GM23338 (cell line): Measurements from ENCODE around the gene SFMBT2. TPM values are rescaled to one million over a fixed set of nuclear protein-coding genes. Genes with fewer than 3 reads are reported as not detected.

ENCODE experiments used
- ATAC-seq: fragments of 200-7000 bp; cut with Tn5 transposase; 3 replicates; pipeline ENCODE4 v1.9.1; 2020
- DNase-seq: peaks from one replicate; pipeline ENCODE4 v3.0.0-alpha.2; 2015; ENCODE audit warnings: low spot score
- H2AFZ ChIP-seq: fragments of 200-600 bp; sonication (generic); 2 replicates; pipeline ENCODE4 v1.8.0; 2016; ENCODE audit warnings: antibody characterized with exemption, mild to moderate bottlenecking, moderate library complexity
- H3F3A ChIP-seq: fragments of 200-600 bp; sonication (generic); replicated peaks from 2 replicates; pipeline ENCODE4 v1.8.0; 2017; ENCODE audit warnings: antibody characterized with exemption, mixed run types, low read depth
- H3K27ac ChIP-seq: fragments of 200-600 bp; sonication (generic); 2 replicates; pipeline ENCODE4 v1.6.1; 2016; ENCODE audit warnings: low read depth
- H3K27me3 ChIP-seq: fragments of 200-600 bp; sonication (generic); 2 replicates; pipeline ENCODE4 v1.8.0; 2016; ENCODE audit warnings: mild to moderate bottlenecking, mixed run types, moderate library complexity; ENCODE audit not compliant: insufficient read depth
- H3K36me3 ChIP-seq: fragments of 200-600 bp; sonication (generic); 2 replicates; pipeline ENCODE4 v1.8.0; 2016; ENCODE audit warnings: mild to moderate bottlenecking; ENCODE audit not compliant: insufficient read depth
- H3K4me1 ChIP-seq: fragments of 200-600 bp; sonication (generic); 2 replicates; pipeline ENCODE4 v1.8.0; 2016; ENCODE audit warnings: mild to moderate bottlenecking, moderate library complexity; ENCODE audit not compliant: insufficient read depth
- H3K4me2 ChIP-seq: fragments of 200-600 bp; sonication (generic); 2 replicates; pipeline ENCODE4 v1.7.1; 2017; ENCODE audit warnings: mixed run types
- H3K4me3 ChIP-seq: fragments of 200-600 bp; sonication (generic); 2 replicates; pipeline ENCODE4 v1.6.1; 2016; ENCODE audit warnings: mixed run types
- H3K79me2 ChIP-seq: fragments of 200-600 bp; sonication (generic); replicated peaks from 2 replicates; pipeline ENCODE4 v1.8.0; 2017; ENCODE audit warnings: mild to moderate bottlenecking; ENCODE audit not compliant: insufficient read depth
- H3K9me2 ChIP-seq: fragments of 200-600 bp; sonication (generic); 2 replicates; pipeline ENCODE4 v1.8.0; 2017; ENCODE audit not compliant: insufficient read depth
- H4K20me1 ChIP-seq: fragments of 200-600 bp; sonication (generic); replicated peaks from 2 replicates; pipeline ENCODE4 v1.8.0; 2017; ENCODE audit warnings: mild to moderate bottlenecking; ENCODE audit not compliant: insufficient read depth
- H3K27ac Mint-ChIP-seq: 2 replicates; pipeline ENCODE4 v1.8.0; 2020; ENCODE audit warnings: inconsistent platforms, mild to moderate bottlenecking, moderate library complexity, mixed read lengths
- H3K27me3 Mint-ChIP-seq: 3 replicates; pipeline ENCODE4 v1.8.0; 2022; ENCODE audit warnings: low read depth, mild to moderate bottlenecking, moderate library complexity, mixed read lengths, inconsistent platforms; ENCODE audit not compliant: insufficient read depth, poor library complexity
- H3K36me3 Mint-ChIP-seq: 3 replicates; pipeline ENCODE4 v1.8.0; 2021; ENCODE audit warnings: low read depth, mild to moderate bottlenecking, inconsistent platforms, moderate library complexity, mixed read lengths
- H3K4me1 Mint-ChIP-seq: 3 replicates; pipeline ENCODE4 v1.8.0; 2020; ENCODE audit warnings: mild to moderate bottlenecking, inconsistent platforms, mixed read lengths
- H3K4me3 Mint-ChIP-seq: 3 replicates; pipeline ENCODE4 v1.8.0; 2021; ENCODE audit warnings: moderate library complexity, mild to moderate bottlenecking, inconsistent platforms, mixed read lengths
- H3K9me3 Mint-ChIP-seq: 3 replicates; pipeline ENCODE4 v1.8.0; 2020; ENCODE audit warnings: moderate library complexity, mild to moderate bottlenecking, inconsistent platforms, mixed read lengths
- EZH2 ChIP-seq: fragments of 200-600 bp; sonication (generic); IDR thresholded peaks from one replicate; pipeline ENCODE4 v1.8.0; 2017; ENCODE audit warnings: antibody characterized with exemption, mild to moderate bottlenecking, low read depth; ENCODE audit not compliant: unreplicated experiment
- EZH2phosphoT487 ChIP-seq: fragments of 200-600 bp; sonication (generic); IDR thresholded peaks from one replicate; pipeline ENCODE4 v1.8.1; 2018; ENCODE audit warnings: antibody characterized with exemption; ENCODE audit not compliant: unreplicated experiment
- NANOG ChIP-seq: IDR thresholded peaks from 2 replicates; pipeline ENCODE4 v1.6.1; 2016; ENCODE audit warnings: antibody characterized with exemption, borderline replicate concordance
- STAT1 ChIP-seq: IDR thresholded peaks from one replicate; pipeline ENCODE4 v1.6.1; 2016; ENCODE audit warnings: antibody characterized with exemption; ENCODE audit not compliant: unreplicated experiment
- polyA plus RNA-seq: library from polyadenylated mRNA; unstranded; fragments of >200 nt; fragmentation: Nextera tagmentation; extraction: Ambion mirVana; gene quantifications from 2 replicates; pipeline ENCODE4 v1.2.1, GENCODE V29; 2016
- total RNA-seq: library from RNA; depleted of rRNA; stranded (reverse); fragments of >200 nt; shearing (Covaris generic); gene quantifications from 2 replicates; pipeline ENCODE4 v1.2.3, GENCODE V29; 2014
- TF ChIP-seq, protein P1 (sequence below), 2 experiments: fragments of 200-600 bp in 1 of 2; sonication (generic) in 1 of 2; conservative IDR thresholded peaks; 2 replicates each; pipeline versions ENCODE4 v1.5.1 to v1.6.1; 2016 to 2017; ENCODE audit warnings: antibody characterized with exemption in 2 of 2, low read depth in 2 of 2, mild to moderate bottlenecking in 2 of 2, moderate library complexity in 1 of 2
- TF ChIP-seq, protein P2 (sequence below): IDR thresholded peaks from 2 replicates; pipeline ENCODE4 v1.6.1; 2016; ENCODE audit warnings: antibody characterized with exemption

Gene SFMBT2
- total and polyA plus RNA-seq, 2 experiments from 2014 or later = 2.7 to 6.7 TPM

GRCh38 chr10:7417807-7418206 is 7.0 kb upstream of the SFMBT2 start:
- no peak overlapping the region for H3K4me3 ChIP-seq
- H2AFZ ChIP-seq = no peak overlapping the region
- H3K4me1 ChIP-seq = peaks cover 10% of the 10 kb centered on the region
- no peak overlapping the region for H3K27ac ChIP-seq
- H3K27ac Mint-ChIP-seq = no peak overlapping the region
- H3K4me3 Mint-ChIP-seq = no peak overlapping the region
- H3K4me2 ChIP-seq = no peak overlapping the region
- no peaks in the 10 kb centered on the region for H3K9me2 ChIP-seq
- H3K36me3 ChIP-seq = no peaks in the 10 kb centered on the region
- H3K4me1 Mint-ChIP-seq = peaks cover 9% of the 10 kb centered on the region
- H3K36me3 Mint-ChIP-seq = no peaks in the 10 kb centered on the region
- ATAC-seq = no peak
- no peaks in the 10 kb centered on the region; the same call in 2 of the 3 replicates for H3K9me3 Mint-ChIP-seq
- no peaks in the 10 kb centered on the region for H3K79me2 ChIP-seq
- no peaks in the 10 kb centered on the region for H3F3A ChIP-seq
- no peaks in the 10 kb centered on the region for H4K20me1 ChIP-seq
- peaks cover 27% of the 10 kb centered on the region for H3K27me3 ChIP-seq
- H3K27me3 Mint-ChIP-seq = peaks cover 19% of the 10 kb centered on the region
- TF ChIP-seq, protein P1, sequence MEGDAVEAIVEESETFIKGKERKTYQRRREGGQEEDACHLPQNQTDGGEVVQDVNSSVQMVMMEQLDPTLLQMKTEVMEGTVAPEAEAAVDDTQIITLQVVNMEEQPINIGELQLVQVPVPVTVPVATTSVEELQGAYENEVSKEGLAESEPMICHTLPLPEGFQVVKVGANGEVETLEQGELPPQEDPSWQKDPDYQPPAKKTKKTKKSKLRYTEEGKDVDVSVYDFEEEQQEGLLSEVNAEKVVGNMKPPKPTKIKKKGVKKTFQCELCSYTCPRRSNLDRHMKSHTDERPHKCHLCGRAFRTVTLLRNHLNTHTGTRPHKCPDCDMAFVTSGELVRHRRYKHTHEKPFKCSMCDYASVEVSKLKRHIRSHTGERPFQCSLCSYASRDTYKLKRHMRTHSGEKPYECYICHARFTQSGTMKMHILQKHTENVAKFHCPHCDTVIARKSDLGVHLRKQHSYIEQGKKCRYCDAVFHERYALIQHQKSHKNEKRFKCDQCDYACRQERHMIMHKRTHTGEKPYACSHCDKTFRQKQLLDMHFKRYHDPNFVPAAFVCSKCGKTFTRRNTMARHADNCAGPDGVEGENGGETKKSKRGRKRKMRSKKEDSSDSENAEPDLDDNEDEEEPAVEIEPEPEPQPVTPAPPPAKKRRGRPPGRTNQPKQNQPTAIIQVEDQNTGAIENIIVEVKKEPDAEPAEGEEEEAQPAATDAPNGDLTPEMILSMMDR (conservative IDR thresholded peaks at IDR 0.05; ENCODE audit: low read depth in 2 of 2) = no peak
- TF ChIP-seq EZH2phosphoT487 = no peak
- no peak for TF ChIP-seq STAT1
- DNase-seq = no peak

GRCh38 chr10:7417103-7417623 is 6.3 kb upstream of the SFMBT2 start:
- DNase-seq = peak; percentile 44
- H3K36me3 ChIP-seq = no peaks in the 10 kb centered on the region
- no peak overlapping the region for H3K27ac ChIP-seq
- no peaks in the 10 kb centered on the region for H3K9me2 ChIP-seq
- H3K4me3 ChIP-seq = no peak overlapping the region
- H3K4me1 Mint-ChIP-seq = peaks cover 6% of the 10 kb centered on the region
- peaks cover 33% of the 10 kb centered on the region for H3K27me3 ChIP-seq
- no peaks in the 10 kb centered on the region; the same call in 2 of the 3 replicates for H3K9me3 Mint-ChIP-seq
- ATAC-seq = no peak
- H3K79me2 ChIP-seq = no peaks in the 10 kb centered on the region
- no peak overlapping the region for H3K4me2 ChIP-seq
- no peaks in the 10 kb centered on the region for H4K20me1 ChIP-seq
- H2AFZ ChIP-seq = no peak overlapping the region
- no peak for TF ChIP-seq EZH2
- TF ChIP-seq, protein P1 (conservative IDR thresholded peaks at IDR 0.05; ENCODE audit: low read depth in 2 of 2) = peak; percentile 57 to 73
- no peak for TF ChIP-seq NANOG
- TF ChIP-seq EZH2phosphoT487 = no peak
- TF ChIP-seq, protein P2, sequence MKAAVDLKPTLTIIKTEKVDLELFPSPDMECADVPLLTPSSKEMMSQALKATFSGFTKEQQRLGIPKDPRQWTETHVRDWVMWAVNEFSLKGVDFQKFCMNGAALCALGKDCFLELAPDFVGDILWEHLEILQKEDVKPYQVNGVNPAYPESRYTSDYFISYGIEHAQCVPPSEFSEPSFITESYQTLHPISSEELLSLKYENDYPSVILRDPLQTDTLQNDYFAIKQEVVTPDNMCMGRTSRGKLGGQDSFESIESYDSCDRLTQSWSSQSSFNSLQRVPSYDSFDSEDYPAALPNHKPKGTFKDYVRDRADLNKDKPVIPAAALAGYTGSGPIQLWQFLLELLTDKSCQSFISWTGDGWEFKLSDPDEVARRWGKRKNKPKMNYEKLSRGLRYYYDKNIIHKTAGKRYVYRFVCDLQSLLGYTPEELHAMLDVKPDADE = no peak
- H3K4me1 ChIP-seq = peaks cover 10% of the 10 kb centered on the region
- no peaks in the 10 kb centered on the region for H3F3A ChIP-seq
- no peaks in the 10 kb centered on the region for H3K36me3 Mint-ChIP-seq
- H3K27ac Mint-ChIP-seq = no peak overlapping the region
- H3K4me3 Mint-ChIP-seq = no peak overlapping the region
- H3K27me3 Mint-ChIP-seq = peaks cover 25% of the 10 kb centered on the region
